Measurements from ENCODE around the gene GRK5. TPM values are rescaled to one million over a fixed set of nuclear protein-coding genes. Genes with fewer than 3 reads are reported as not detected.

GRK5 gene
- total RNA-seq, 1 donor = 1.8 TPM

- no peak for TF ChIP-seq CTCF (IDR thresholded peaks at IDR 0.05; ENCODE audit: extremely low read depth, low read depth, low read length)
- Histone ChIP-seq H3K4me2 (ENCODE audit: insufficient read depth, low read length) (no peak overlapping the region), H3K4me1 (ENCODE audit: insufficient read depth, low read length) (no peaks in the 10 kb centered on the region), H3K27ac (ENCODE audit: low read depth, low read length) (no peak overlapping the region), H3K79me2 (ENCODE audit: insufficient read depth, low read length) (no peaks in the 10 kb centered on the region), H3K36me3 (ENCODE audit: insufficient read depth, low read length) (no peaks in the 10 kb centered on the region), H4K20me1 (ENCODE audit: insufficient read depth, low read length) (no peaks in the 10 kb centered on the region), H3K27me3 (ENCODE audit: insufficient read depth, low read length) (no peaks in the 10 kb centered on the region), H2AFZ (ENCODE audit: low read length) (no peak overlapping the region), H3K4me3 (ENCODE audit: insufficient read depth, low read length) (no peak overlapping the region), H3K9me3 (ENCODE audit: low read depth, low read length) (peaks cover 3% of the 10 kb centered on the region)
- DNase-seq (ENCODE audit: insufficient read length, low spot score, missing footprints) = no peak
Measured at GRCh38 chr10:119388849-119389345, 181.5 kb downstream of the GRK5 start.

- Histone ChIP-seq H3K36me3 (ENCODE audit: insufficient read depth, low read length) (no peaks in the 10 kb centered on the region), H3K4me3 (ENCODE audit: insufficient read depth, low read length) (no peak overlapping the region), H3K4me1 (ENCODE audit: insufficient read depth, low read length) (peaks cover 8% of the 10 kb centered on the region), H3K79me2 (ENCODE audit: insufficient read depth, low read length) (no peaks in the 10 kb centered on the region), H3K27ac (ENCODE audit: low read depth, low read length) (no peak overlapping the region), H3K4me2 (ENCODE audit: insufficient read depth, low read length) (no peak overlapping the region), H2AFZ (ENCODE audit: low read length) (no peak overlapping the region), H3K9me3 (ENCODE audit: low read depth, low read length) (peaks cover 3% of the 10 kb centered on the region), H3K27me3 (ENCODE audit: insufficient read depth, low read length) (no peaks in the 10 kb centered on the region), H4K20me1 (ENCODE audit: insufficient read depth, low read length) (no peaks in the 10 kb centered on the region)
- no peak for DNase-seq (ENCODE audit: insufficient read length, low spot score, missing footprints)
- no peak for TF ChIP-seq CTCF (IDR thresholded peaks at IDR 0.05; ENCODE audit: extremely low read depth, low read depth, low read length)
Measured at GRCh38 chr10:119391440-119392251, 184.3 kb downstream of the GRK5 start.

GRCh38 chr10:119393019-119393418 lies 185.6 kb downstream of the GRK5 start:
- Histone ChIP-seq H3K27me3 (ENCODE audit: insufficient read depth, low read length) (no peaks in the 10 kb centered on the region), H3K4me3 (ENCODE audit: insufficient read depth, low read length) (no peak overlapping the region), H2AFZ (ENCODE audit: low read length) (no peak overlapping the region)

More at GRCh38 chr10:119393019-119393418, 185.6 kb downstream of the GRK5 start:
- Histone ChIP-seq H3K27ac (ENCODE audit: low read depth, low read length) (no peak overlapping the region), H3K36me3 (ENCODE audit: insufficient read depth, low read length) (no peaks in the 10 kb centered on the region), H3K79me2 (ENCODE audit: insufficient read depth, low read length) (no peaks in the 10 kb centered on the region), H3K9me3 (ENCODE audit: low read depth, low read length) (peaks cover 3% of the 10 kb centered on the region), H3K4me1 (ENCODE audit: insufficient read depth, low read length) (peaks cover 8% of the 10 kb centered on the region), H4K20me1 (ENCODE audit: insufficient read depth, low read length) (no peaks in the 10 kb centered on the region), H3K4me2 (ENCODE audit: insufficient read depth, low read length) (no peak overlapping the region)
- no peak for TF ChIP-seq CTCF (IDR thresholded peaks at IDR 0.05; ENCODE audit: extremely low read depth, low read depth, low read length)
- no peak for DNase-seq (ENCODE audit: insufficient read length, low spot score, missing footprints)
